IMR-90 (cell line): ENCODE data around the gene ZFAND6. TPM values are rescaled to one million over a fixed set of nuclear protein-coding genes. Genes with fewer than 3 reads are reported as not detected.

Experiments
- ATAC-seq: fragments of 200-7000 bp; cut with Tn5 transposase; 2 replicates; pipeline ENCODE4 v1.9.1; 2020; ENCODE audit warnings: low read depth, mild to moderate bottlenecking, moderate library complexity
- BruUV-seq: library from RNA; stranded (reverse); fragments of 400-500 nt; replicated peaks from 2 replicates; lab custom pipeline; 2021; lab: Mats Ljungman, UMichigan
- CTCF ChIA-PET: fragments of 300-600 bp; formaldehyde crosslinking; extraction: SDS; loops from one replicate; lab custom pipeline; 2021; ENCODE audit warnings: antibody characterized with exemption; lab: Yijun Ruan, JAX
- POLR2A ChIA-PET: fragments of 300-600 bp; sonication (Branson Sonifier 250); formaldehyde crosslinking; loops from one replicate; lab custom pipeline; 2022; ENCODE audit warnings: antibody characterized with exemption; ENCODE audit not compliant: unreplicated experiment; lab: Charles Lee
- DNase-seq: peaks from one replicate; pipeline ENCODE4 v3.0.0; 2013
- H2AFZ ChIP-seq: replicated peaks from 2 replicates; pipeline ENCODE3; 2013; ENCODE audit warnings: low read length, mild to moderate bottlenecking; ENCODE audit not compliant: poor library complexity
- H2AK5ac ChIP-seq: 2 replicates; pipeline ENCODE4 v1.6.1; 2013; ENCODE audit warnings: low read depth, low read length, inconsistent platforms
- H2AK9ac ChIP-seq: replicated peaks from 2 replicates; pipeline ENCODE3; 2013; ENCODE audit warnings: mild to moderate bottlenecking, low read depth, low read length, moderate library complexity; ENCODE audit not compliant: poor library complexity
- H2BK120ac ChIP-seq: 2 replicates; pipeline ENCODE4 v1.6.1; 2013; ENCODE audit warnings: low read depth, low read length, inconsistent platforms
- H2BK15ac ChIP-seq: 3 replicates; pipeline ENCODE4 v1.6.1; 2013; ENCODE audit warnings: low read depth, low read length, inconsistent platforms
- H2BK20ac ChIP-seq: 2 replicates; pipeline ENCODE4 v1.6.1; 2013; ENCODE audit warnings: low read depth, mild to moderate bottlenecking, inconsistent platforms, low read length, moderate library complexity
- H2BK5ac ChIP-seq: 2 replicates; pipeline ENCODE4 v1.6.1; 2013; ENCODE audit warnings: mild to moderate bottlenecking, low read depth, low read length, inconsistent platforms; ENCODE audit not compliant: poor library complexity, severe bottlenecking
- H3K14ac ChIP-seq: replicated peaks from 2 replicates; pipeline ENCODE4 v1.6.1; 2013; ENCODE audit warnings: low read depth, low read length, inconsistent platforms
- H3K18ac ChIP-seq: 2 replicates; pipeline ENCODE4 v1.6.1; 2013; ENCODE audit warnings: low read depth, low read length, control low read depth
- H3K23ac ChIP-seq: 2 replicates; pipeline ENCODE4 v1.6.1; 2013; ENCODE audit warnings: low read depth, low read length, inconsistent platforms
- H3K27ac ChIP-seq: 2 replicates; pipeline ENCODE4 v1.5.1; 2013; ENCODE audit warnings: mild to moderate bottlenecking, control low read depth, low read length; ENCODE audit not compliant: insufficient read depth
- H3K27me3 ChIP-seq: 2 replicates; pipeline ENCODE4 v1.6.1; 2013; ENCODE audit warnings: low read length; ENCODE audit not compliant: control insufficient read depth, insufficient read depth
- H3K36me3 ChIP-seq: 2 replicates; pipeline ENCODE4 v1.6.1; 2013; ENCODE audit warnings: low read length, mixed read lengths; ENCODE audit not compliant: control insufficient read depth, insufficient read depth
- H3K4ac ChIP-seq: 2 replicates; pipeline ENCODE4 v1.6.1; 2013; ENCODE audit warnings: low read depth, low read length, inconsistent platforms
- H3K4me1 ChIP-seq: 2 replicates; pipeline ENCODE4 v1.6.1; 2013; ENCODE audit warnings: low read length, mixed read lengths; ENCODE audit not compliant: control insufficient read depth, insufficient read depth
- H3K4me2 ChIP-seq: 2 replicates; pipeline ENCODE4 v1.6.1; 2013; ENCODE audit warnings: low read depth, mild to moderate bottlenecking, control low read depth, low read length, moderate library complexity
- H3K4me3 ChIP-seq: 2 replicates; pipeline ENCODE4 v1.5.1; 2013; ENCODE audit warnings: low read depth, mild to moderate bottlenecking, control low read depth, low read length, moderate library complexity; ENCODE audit not compliant: insufficient read depth
- H3K56ac ChIP-seq: 2 replicates; pipeline ENCODE4 v1.6.1; 2013; ENCODE audit warnings: low read length, inconsistent platforms; ENCODE audit not compliant: insufficient read depth; ENCODE audit errors: extremely low read depth
- H3K79me1 ChIP-seq, 2 experiments: 2 replicates each; pipeline ENCODE4 v1.6.1; 2013; ENCODE audit warnings: low read length in 2 of 2, inconsistent platforms in 1 of 2, low read depth in 1 of 2
- H3K9ac ChIP-seq: 2 replicates; pipeline ENCODE4 v1.6.1; 2013; ENCODE audit warnings: low read depth, low read length, control low read depth
- H3K9me1 ChIP-seq: 2 replicates; pipeline ENCODE4 v1.6.1; 2013; ENCODE audit warnings: low read length, inconsistent platforms; ENCODE audit not compliant: insufficient read depth
- H3K9me3 ChIP-seq: 2 replicates; pipeline ENCODE4 v1.6.1; 2013; ENCODE audit warnings: low read length; ENCODE audit not compliant: control insufficient read depth, insufficient read depth
- H4K20me1 ChIP-seq: 2 replicates; pipeline ENCODE4 v1.6.1; 2013; ENCODE audit warnings: low read length, inconsistent platforms; ENCODE audit not compliant: insufficient read depth
- H4K5ac ChIP-seq: 2 replicates; pipeline ENCODE4 v1.6.1; 2013; ENCODE audit warnings: mild to moderate bottlenecking, low read depth, low read length, control low read depth
- H4K8ac ChIP-seq, 2 experiments: 2 replicates each; pipeline ENCODE4 v1.6.1; 2013; ENCODE audit warnings: low read depth in 2 of 2, low read length in 2 of 2, control low read depth in 1 of 2, inconsistent platforms in 1 of 2
- H4K91ac ChIP-seq: 2 replicates; pipeline ENCODE4 v1.6.1; 2013; ENCODE audit warnings: low read depth, low read length, inconsistent platforms; ENCODE audit not compliant: insufficient read depth
- BHLHE40 ChIP-seq: fragments of 150-350 bp; IDR thresholded peaks from 2 replicates; pipeline ENCODE4 v1.6.1; 2016; ENCODE audit warnings: mild to moderate bottlenecking, low read depth, low read length
- CEBPB ChIP-seq: IDR thresholded peaks from 2 replicates; pipeline ENCODE4 v1.6.1; 2012; ENCODE audit warnings: low read depth, low read length, improper control_type of control experiment
- CHD1 ChIP-seq: IDR thresholded peaks from 2 replicates; pipeline ENCODE4 v1.6.1; 2012; ENCODE audit warnings: low read depth, low read length, improper control_type of control experiment
- FOS ChIP-seq: fragments of 150-350 bp; IDR thresholded peaks from 2 replicates; pipeline ENCODE4 v1.6.1; 2016; ENCODE audit warnings: low read depth, low read length
- MAFK ChIP-seq: IDR thresholded peaks from 2 replicates; pipeline ENCODE4 v1.6.1; 2012; ENCODE audit warnings: low read depth, low read length, improper control_type of control experiment
- MAZ ChIP-seq: IDR thresholded peaks from 2 replicates; pipeline ENCODE4 v1.6.1; 2012; ENCODE audit warnings: low read depth, mild to moderate bottlenecking, low read length, improper control_type of control experiment, moderate library complexity, borderline replicate concordance
- MXI1 ChIP-seq: IDR thresholded peaks from 2 replicates; pipeline ENCODE4 v1.6.1; 2012; ENCODE audit warnings: low read depth, mild to moderate bottlenecking, low read length, moderate library complexity, borderline replicate concordance
- NFE2L2 ChIP-seq: fragments of 150-350 bp; IDR thresholded peaks from 2 replicates; pipeline ENCODE4 v1.6.1; 2016; ENCODE audit warnings: low read depth, mild to moderate bottlenecking, low read length
- POLR2A ChIP-seq: IDR thresholded peaks from 2 replicates; pipeline ENCODE4 v1.6.1; 2012; ENCODE audit warnings: mild to moderate bottlenecking, low read depth, low read length
- RAD21 ChIP-seq: IDR thresholded peaks from 2 replicates; pipeline ENCODE4 v1.6.1; 2012; ENCODE audit warnings: low read length, improper control_type of control experiment
- RCOR1 ChIP-seq: IDR thresholded peaks from 2 replicates; pipeline ENCODE4 v1.6.1; 2012; ENCODE audit warnings: mild to moderate bottlenecking, low read length, improper control_type of control experiment; ENCODE audit not compliant: insufficient replicate concordance
- RFX5 ChIP-seq: IDR thresholded peaks from 2 replicates; pipeline ENCODE4 v1.8.0; 2012; ENCODE audit warnings: low read depth, mild to moderate bottlenecking, low read length, moderate library complexity
- SMC3 ChIP-seq: fragments of 150-350 bp; IDR thresholded peaks from 2 replicates; pipeline ENCODE4 v1.6.1; 2016; ENCODE audit warnings: low read depth, mild to moderate bottlenecking, antibody characterized with exemption, low read length, moderate library complexity
- WGBS, 2 experiments: methylation state at CpG; one replicate each; pipeline versions ENCODE4 v1.1.5 to v1.1.7; 2013; ENCODE audit warnings: missing lambda C conversion rate in 2 of 2; ENCODE audit not compliant: insufficient read length in 1 of 2; ENCODE audit errors: extremely low coverage in 2 of 2; 5-methylcytosine and 5-hydroxymethylcytosine counted together
- dilution Hi-C: fragments of 300-500 bp; cut with HindIII; formaldehyde crosslinking; loops from one replicate; pipeline ENCODE4 v1.14.3; 2018; ENCODE audit warnings: low sequenced_read_pairs; ENCODE audit not compliant: unreplicated experiment
- in situ Hi-C: fragments of 300-500 bp; cut with MboI; formaldehyde crosslinking; loops from 3 replicates; pipeline ENCODE4 v1.14.3; 2019; ENCODE audit warnings: low sequenced_read_pairs, inconsistent platforms, mixed read lengths
- intact Hi-C: fragments of 100-400 bp; cut with micrococcal nuclease; formaldehyde crosslinking; loops from 2 replicates; pipeline ENCODE4 v1.10.0; 2022
- polyA plus RNA-seq, 3 experiments: library from polyadenylated mRNA; depleted of rRNA; stranded (reverse); fragments of >200 nt; gene quantifications; 2 replicates each; pipeline ENCODE4 v1.2.3, GENCODE V29; 2012; ENCODE audit warnings: low replicate concordance in 1 of 3
- total RNA-seq: library from RNA; depleted of rRNA; stranded (reverse); fragments of >200 nt; gene quantifications from 2 replicates; pipeline ENCODE4 v1.2.3, GENCODE V29; 2012
- TF ChIP-seq, protein P1 (sequence below): fragments of 150-350 bp; IDR thresholded peaks from 2 replicates; pipeline ENCODE4 v1.6.1; 2017; ENCODE audit warnings: mild to moderate bottlenecking, antibody characterized with exemption, low read length, low read depth
- TF ChIP-seq, protein P2 (sequence below): conservative IDR thresholded peaks from 2 replicates; pipeline ENCODE4 v1.5.1; 2012; ENCODE audit warnings: mild to moderate bottlenecking, low read depth, low read length, improper control_type of control experiment
- TF ChIP-seq, protein P3 (sequence below): fragments of 150-350 bp; IDR thresholded peaks from 2 replicates; pipeline ENCODE4 v1.6.1; 2016; ENCODE audit warnings: low read depth, mild to moderate bottlenecking, low read length, moderate library complexity, borderline replicate concordance

The ZFAND6 gene
- total and polyA plus RNA-seq, 2 of the 4 experiments (the other 2 are of a cell fraction), result 77.5 to 96.4 TPM

DNA sequence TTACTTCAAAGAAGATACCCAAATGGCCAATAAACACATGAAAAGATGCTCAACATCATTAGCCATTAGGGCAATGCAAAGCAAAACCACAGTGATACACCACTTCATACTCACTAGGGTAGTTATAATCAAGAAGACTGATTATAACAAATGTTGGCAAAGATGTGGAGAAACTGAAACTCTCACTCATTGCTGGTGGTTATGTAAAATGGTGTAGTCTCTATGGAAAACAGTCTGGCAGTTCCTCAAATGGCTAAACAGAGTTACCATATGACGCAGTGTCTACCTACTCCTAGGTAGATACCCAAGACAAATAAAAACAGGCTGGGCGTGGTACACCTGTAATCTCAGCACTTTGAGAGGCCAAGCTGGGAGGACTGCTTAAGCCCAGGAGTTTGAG, 3.5 kb upstream of the ZFAND6 start:
- no peak overlapping the region for H2BK120ac ChIP-seq
- no peak overlapping the region for H3K56ac ChIP-seq
- no peak overlapping the region for H3K14ac ChIP-seq
- no peaks in the 10 kb centered on the region; the same call in 1 of the 2 replicates for H3K27me3 ChIP-seq
- no TSS peak for BruUV-seq
- ATAC-seq (no peak), DNase-seq (no peak)
- WGBS, 2 experiments, result no CpG with 5 or more reads among the region's 2 CpGs
- no peak overlapping the region for H2AK5ac ChIP-seq
- H3K4ac ChIP-seq, result no peak overlapping the region
- no peak overlapping the region for H3K4me3 ChIP-seq
- no peak overlapping the region for H2AFZ ChIP-seq
- no peaks in the 10 kb centered on the region for H3K9me3 ChIP-seq
- no peak overlapping the region for H2BK15ac ChIP-seq
- TF ChIP-seq NFE2L2 (no peak), MAZ (no peak), FOS (no peak), POLR2A (no peak), CHD1 (no peak), MAFK (no peak), CEBPB (no peak), RFX5 (no peak), BHLHE40 (no peak), MXI1 (no peak), RCOR1 (no peak), RAD21 (no peak), SMC3 (no peak)
- TF ChIP-seq, protein P1, sequence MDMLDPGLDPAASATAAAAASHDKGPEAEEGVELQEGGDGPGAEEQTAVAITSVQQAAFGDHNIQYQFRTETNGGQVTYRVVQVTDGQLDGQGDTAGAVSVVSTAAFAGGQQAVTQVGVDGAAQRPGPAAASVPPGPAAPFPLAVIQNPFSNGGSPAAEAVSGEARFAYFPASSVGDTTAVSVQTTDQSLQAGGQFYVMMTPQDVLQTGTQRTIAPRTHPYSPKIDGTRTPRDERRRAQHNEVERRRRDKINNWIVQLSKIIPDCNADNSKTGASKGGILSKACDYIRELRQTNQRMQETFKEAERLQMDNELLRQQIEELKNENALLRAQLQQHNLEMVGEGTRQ, result no peak
- TF ChIP-seq, protein P2, sequence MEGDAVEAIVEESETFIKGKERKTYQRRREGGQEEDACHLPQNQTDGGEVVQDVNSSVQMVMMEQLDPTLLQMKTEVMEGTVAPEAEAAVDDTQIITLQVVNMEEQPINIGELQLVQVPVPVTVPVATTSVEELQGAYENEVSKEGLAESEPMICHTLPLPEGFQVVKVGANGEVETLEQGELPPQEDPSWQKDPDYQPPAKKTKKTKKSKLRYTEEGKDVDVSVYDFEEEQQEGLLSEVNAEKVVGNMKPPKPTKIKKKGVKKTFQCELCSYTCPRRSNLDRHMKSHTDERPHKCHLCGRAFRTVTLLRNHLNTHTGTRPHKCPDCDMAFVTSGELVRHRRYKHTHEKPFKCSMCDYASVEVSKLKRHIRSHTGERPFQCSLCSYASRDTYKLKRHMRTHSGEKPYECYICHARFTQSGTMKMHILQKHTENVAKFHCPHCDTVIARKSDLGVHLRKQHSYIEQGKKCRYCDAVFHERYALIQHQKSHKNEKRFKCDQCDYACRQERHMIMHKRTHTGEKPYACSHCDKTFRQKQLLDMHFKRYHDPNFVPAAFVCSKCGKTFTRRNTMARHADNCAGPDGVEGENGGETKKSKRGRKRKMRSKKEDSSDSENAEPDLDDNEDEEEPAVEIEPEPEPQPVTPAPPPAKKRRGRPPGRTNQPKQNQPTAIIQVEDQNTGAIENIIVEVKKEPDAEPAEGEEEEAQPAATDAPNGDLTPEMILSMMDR, result no peak
- TF ChIP-seq, protein P3, sequence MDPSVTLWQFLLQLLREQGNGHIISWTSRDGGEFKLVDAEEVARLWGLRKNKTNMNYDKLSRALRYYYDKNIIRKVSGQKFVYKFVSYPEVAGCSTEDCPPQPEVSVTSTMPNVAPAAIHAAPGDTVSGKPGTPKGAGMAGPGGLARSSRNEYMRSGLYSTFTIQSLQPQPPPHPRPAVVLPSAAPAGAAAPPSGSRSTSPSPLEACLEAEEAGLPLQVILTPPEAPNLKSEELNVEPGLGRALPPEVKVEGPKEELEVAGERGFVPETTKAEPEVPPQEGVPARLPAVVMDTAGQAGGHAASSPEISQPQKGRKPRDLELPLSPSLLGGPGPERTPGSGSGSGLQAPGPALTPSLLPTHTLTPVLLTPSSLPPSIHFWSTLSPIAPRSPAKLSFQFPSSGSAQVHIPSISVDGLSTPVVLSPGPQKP, result no peak
- no peak overlapping the region for H4K8ac ChIP-seq
- ChIA-PET POLR2A (no interaction called here), CTCF (no interaction called here)
- no peak overlapping the region for H3K23ac ChIP-seq
- no peak overlapping the region for H4K5ac ChIP-seq
- in situ Hi-C loops (no loop called here), dilution Hi-C loops (no loop called here), intact Hi-C loops (no loop called here)
- H2BK5ac ChIP-seq, result no peak overlapping the region
- H4K91ac ChIP-seq, result no peak overlapping the region
- H2BK20ac ChIP-seq, result no peak overlapping the region
- H4K20me1 ChIP-seq, result no peaks in the 10 kb centered on the region
- H2AK9ac ChIP-seq, result no peak overlapping the region
- peaks cover 0 to 7% of the 10 kb centered on the region in 2 experiments; a peak in 2 of 4 replicates for H3K79me1 ChIP-seq
- no peak overlapping the region for H3K4me2 ChIP-seq
- H3K9ac ChIP-seq, result no peak overlapping the region
- no peak overlapping the region for H3K27ac ChIP-seq
- no peak overlapping the region for H3K18ac ChIP-seq
- H3K4me1 ChIP-seq, result peaks cover 3% of the 10 kb centered on the region; the same call in 1 of the 2 replicates
- H3K9me1 ChIP-seq, result no peaks in the 10 kb centered on the region
- H3K36me3 ChIP-seq, result no peaks in the 10 kb centered on the region
